HG02840 (cell line): Measurements from ENCODE around the gene CLDN6.

ENCODE experiments used
- ATAC-seq: cut with Tn5 transposase; IDR thresholded peaks from one replicate; pipeline ENCODE4 v1.9.1; 2021; ENCODE audit warnings: mild to moderate bottlenecking, moderate library complexity, moderate number of reproducible peaks; ENCODE audit not compliant: unreplicated experiment, low FRiP score

The CLDN6 gene

GRCh38 chr16:2974319-2975056 is 43.5 kb downstream of the CLDN6 start:
- ATAC-seq = no peak

- ATAC-seq = no peak
These were observed 44.2 kb downstream of the CLDN6 start for GRCh38 chr16:2973605-2974318.

- ATAC-seq = no peak
These were observed 44.9 kb downstream of the CLDN6 start for GRCh38 chr16:2973093-2973492.

GRCh38 chr16:2971985-2972784 is 45.8 kb downstream of the CLDN6 start:
- no peak for ATAC-seq

- no peak for ATAC-seq
These were observed 46.6 kb downstream of the CLDN6 start for GRCh38 chr16:2971134-2971984.

DNA sequence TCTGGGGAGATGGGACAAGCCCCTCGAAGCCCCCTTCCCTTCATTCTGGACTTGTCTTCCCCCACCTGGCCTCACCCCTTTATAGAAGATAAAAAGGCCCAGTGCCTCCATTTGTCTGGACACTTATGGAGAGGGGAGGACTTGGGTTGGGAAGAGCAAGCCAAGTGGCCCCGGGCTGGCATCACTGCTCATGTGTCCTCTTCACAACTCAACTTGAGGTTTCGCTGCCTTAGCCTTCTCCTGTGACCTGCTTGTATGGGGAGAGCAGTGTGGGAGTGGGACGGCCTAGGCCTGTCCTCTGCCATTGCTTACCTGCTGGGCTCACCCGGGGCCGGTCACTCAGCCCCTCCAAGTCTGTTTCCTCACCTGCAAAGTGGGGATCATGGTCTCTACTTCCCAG is 47.4 kb downstream of the CLDN6 start:
- no peak for ATAC-seq

DNA sequence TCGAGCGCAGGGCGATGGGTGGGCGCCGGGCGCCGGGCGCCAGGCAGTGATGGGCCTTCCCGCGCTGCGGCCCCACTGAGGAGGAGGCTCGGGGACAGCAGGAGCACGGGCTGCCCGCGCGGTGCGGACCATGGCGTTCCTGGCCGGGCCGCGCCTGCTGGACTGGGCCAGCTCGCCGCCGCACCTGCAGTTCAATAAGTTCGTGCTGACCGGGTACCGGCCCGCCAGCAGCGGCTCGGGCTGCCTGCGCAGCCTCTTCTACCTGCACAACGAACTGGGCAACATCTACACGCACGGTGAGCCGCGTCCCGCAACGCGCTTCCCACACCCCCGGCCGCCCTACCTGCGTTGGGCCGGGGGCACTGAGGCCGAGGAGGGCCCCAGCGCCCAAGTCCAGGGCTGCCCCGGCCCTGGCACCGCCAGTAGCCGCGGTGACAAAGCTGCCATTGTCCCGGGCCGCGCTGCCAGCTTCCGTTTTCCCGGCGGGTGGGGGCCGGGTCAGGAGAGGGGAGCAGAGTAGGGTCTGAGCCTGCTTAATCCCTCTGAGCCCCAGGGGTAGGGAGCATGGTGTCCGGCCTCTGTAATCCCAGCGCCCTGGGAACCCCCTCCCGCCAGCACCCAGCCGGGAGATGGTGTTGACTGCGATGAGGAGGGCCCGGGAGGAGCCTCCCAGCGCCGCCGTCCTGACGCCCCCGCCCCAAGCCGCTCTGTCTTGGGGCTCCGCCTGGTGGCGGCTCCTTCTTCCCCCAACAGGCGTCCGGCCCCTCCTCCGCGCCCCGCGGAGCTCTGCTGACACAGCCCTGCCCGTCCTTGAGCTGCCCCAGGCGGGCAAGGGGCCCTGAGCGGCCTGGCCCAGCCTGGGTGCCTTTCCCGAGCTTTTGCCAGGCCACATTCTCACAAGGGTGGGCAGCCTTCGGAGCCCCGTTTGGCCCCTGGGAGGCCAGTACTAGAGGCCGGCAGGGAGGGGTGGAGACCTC is 48.1 kb downstream of the CLDN6 start:
- peak; percentile 31 for ATAC-seq

DNA sequence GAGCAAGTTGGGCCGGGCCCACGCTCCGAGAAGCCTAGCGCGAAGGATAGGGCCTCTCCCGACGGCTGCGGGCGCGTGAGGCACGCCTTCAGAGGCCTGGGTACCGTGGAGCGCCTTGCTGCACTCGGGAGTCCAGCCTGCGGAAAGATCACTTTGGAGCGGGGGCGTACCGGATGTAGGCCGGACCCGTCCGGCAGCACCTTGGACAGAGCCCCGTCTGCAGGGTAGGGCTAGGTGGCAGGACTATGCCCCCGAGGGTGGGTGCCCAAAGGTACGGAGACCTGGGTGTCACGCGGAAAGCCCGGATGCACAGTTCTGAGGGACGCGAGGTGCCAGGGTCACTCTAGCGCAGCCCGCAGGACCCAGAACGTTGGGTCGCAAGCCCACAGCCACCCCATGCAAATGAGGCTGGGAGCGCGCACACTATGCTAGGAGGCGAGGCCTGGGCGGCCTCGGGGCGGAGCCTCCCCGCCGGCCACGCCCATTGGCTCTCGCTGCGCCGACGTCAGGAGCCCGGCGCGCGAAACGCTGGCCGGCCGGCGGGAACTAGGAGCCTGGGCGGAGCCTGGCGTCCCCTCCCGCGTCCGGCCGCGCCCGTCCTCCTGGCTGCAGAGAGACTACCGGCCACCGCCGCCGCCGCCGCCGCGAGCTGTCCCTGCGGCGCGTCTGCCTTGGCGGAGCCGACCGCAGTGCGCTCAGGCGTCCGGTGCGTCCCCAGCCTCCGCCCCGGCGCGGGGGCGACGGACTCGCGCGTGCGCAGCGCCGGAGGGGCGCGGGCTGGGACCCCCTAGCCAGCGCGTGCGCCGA is 49.0 kb downstream of the CLDN6 start, which contains the start of gene PAQR4:
Gene PAQR4 (plus strand): TSS at position 611 of the 807 bp plus-strand sequence. CDS start 327 bp downstream, outside the sequence.
- peak; percentile 61 for ATAC-seq

- ATAC-seq = no peak
These were observed 49.6 kb downstream of the CLDN6 start for GRCh38 chr16:2968368-2968737.

GRCh38 chr16:2967721-2968161 is 50.2 kb downstream of the CLDN6 start:
- no peak for ATAC-seq

GRCh38 chr16:2967211-2967631 is 50.8 kb downstream of the CLDN6 start:
- no peak for ATAC-seq

GRCh38 chr16:2966808-2967191 is 51.2 kb downstream of the CLDN6 start:
- no peak for ATAC-seq

- no peak for ATAC-seq
These were observed 51.8 kb downstream of the CLDN6 start for GRCh38 chr16:2966043-2966807.
